Osteocyte (in vitro differentiated cells): ENCODE measurements around the gene CAMK1D. TPM values are rescaled to one million over a fixed set of nuclear protein-coding genes. Genes with fewer than 3 reads are reported as not detected.

ENCODE experiments used
- DNase-seq: peaks from one replicate; pipeline ENCODE4 v3.0.0; 2021; ENCODE audit warnings: mixed read lengths; ENCODE audit not compliant: unreplicated experiment; ENCODE audit errors: extremely low spot score
- H3K27ac Mint-ChIP-seq: one replicate; pipeline ENCODE4 v1.8.0; 2021; ENCODE audit warnings: mild to moderate bottlenecking, mixed read lengths; ENCODE audit not compliant: unreplicated experiment
- H3K27me3 Mint-ChIP-seq: one replicate; pipeline ENCODE4 v1.8.0; 2021; ENCODE audit warnings: mixed read lengths; ENCODE audit not compliant: unreplicated experiment
- H3K36me3 Mint-ChIP-seq: one replicate; pipeline ENCODE4 v1.8.0; 2021; ENCODE audit warnings: mixed read lengths; ENCODE audit not compliant: unreplicated experiment
- H3K4me1 Mint-ChIP-seq: one replicate; pipeline ENCODE4 v1.8.0; 2021; ENCODE audit warnings: mixed read lengths; ENCODE audit not compliant: unreplicated experiment
- H3K4me3 Mint-ChIP-seq: one replicate; pipeline ENCODE4 v1.8.0; 2021; ENCODE audit warnings: mild to moderate bottlenecking, moderate library complexity, mixed read lengths; ENCODE audit not compliant: unreplicated experiment
- H3K9me3 Mint-ChIP-seq: one replicate; pipeline ENCODE4 v1.8.0; 2021; ENCODE audit warnings: mixed read lengths; ENCODE audit not compliant: unreplicated experiment
- total RNA-seq: library from RNA; stranded (reverse); gene quantifications from 2 replicates; pipeline ENCODE4 v1.2.1, GENCODE V29; 2021
- TF ChIP-seq, protein P1 (sequence below): fragments of 200-600 bp; sonication (generic); IDR thresholded peaks from 2 replicates; pipeline ENCODE4 v1.5.0; 2021; ENCODE audit warnings: antibody characterized with exemption, mild to moderate bottlenecking, moderate library complexity

Gene CAMK1D
- total RNA-seq, 1 donor from 2014 or later, result 13.7 TPM

DNA sequence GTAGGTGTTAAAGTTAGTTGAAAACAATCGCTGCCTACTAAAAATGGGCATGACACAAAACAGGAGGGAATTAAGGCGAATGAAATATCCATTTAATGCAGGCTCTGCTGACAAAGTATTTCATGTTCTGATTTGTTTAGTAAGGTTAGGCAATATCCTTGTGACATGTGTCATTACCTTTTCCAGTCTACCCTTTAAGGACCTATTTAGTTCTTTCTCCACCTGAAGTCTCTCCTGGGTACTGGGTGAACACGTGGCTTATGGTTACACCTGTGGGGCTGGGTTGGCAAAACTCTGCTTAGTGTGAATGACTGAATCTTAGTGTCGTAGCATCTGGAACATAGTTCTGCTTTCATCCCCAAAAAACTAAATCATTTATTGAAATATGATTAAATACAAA is 338.6 kb downstream of the CAMK1D start:
- peaks cover 14% of the 10 kb centered on the region for H3K4me1 Mint-ChIP-seq
- H3K27ac Mint-ChIP-seq, result no peak overlapping the region
- TF ChIP-seq, protein P1, sequence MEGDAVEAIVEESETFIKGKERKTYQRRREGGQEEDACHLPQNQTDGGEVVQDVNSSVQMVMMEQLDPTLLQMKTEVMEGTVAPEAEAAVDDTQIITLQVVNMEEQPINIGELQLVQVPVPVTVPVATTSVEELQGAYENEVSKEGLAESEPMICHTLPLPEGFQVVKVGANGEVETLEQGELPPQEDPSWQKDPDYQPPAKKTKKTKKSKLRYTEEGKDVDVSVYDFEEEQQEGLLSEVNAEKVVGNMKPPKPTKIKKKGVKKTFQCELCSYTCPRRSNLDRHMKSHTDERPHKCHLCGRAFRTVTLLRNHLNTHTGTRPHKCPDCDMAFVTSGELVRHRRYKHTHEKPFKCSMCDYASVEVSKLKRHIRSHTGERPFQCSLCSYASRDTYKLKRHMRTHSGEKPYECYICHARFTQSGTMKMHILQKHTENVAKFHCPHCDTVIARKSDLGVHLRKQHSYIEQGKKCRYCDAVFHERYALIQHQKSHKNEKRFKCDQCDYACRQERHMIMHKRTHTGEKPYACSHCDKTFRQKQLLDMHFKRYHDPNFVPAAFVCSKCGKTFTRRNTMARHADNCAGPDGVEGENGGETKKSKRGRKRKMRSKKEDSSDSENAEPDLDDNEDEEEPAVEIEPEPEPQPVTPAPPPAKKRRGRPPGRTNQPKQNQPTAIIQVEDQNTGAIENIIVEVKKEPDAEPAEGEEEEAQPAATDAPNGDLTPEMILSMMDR, result no peak
- DNase-seq, result no peak
- no peak overlapping the region for H3K4me3 Mint-ChIP-seq
- H3K27me3 Mint-ChIP-seq, result no peaks in the 10 kb centered on the region
- no peaks in the 10 kb centered on the region for H3K9me3 Mint-ChIP-seq
- H3K36me3 Mint-ChIP-seq, result no peaks in the 10 kb centered on the region

- TF ChIP-seq, protein P1, result no peak
- Mint-ChIP-seq H3K4me1 (peaks cover 10% of the 10 kb centered on the region), H3K27ac (no peak overlapping the region), H3K27me3 (no peaks in the 10 kb centered on the region), H3K4me3 (no peak overlapping the region), H3K36me3 (no peaks in the 10 kb centered on the region), H3K9me3 (no peaks in the 10 kb centered on the region)
- no peak for DNase-seq
Observed at GRCh38 chr10:12689893-12690292, 340.5 kb downstream of the CAMK1D start.

GRCh38 chr10:12690525-12691126 is 341.3 kb downstream of the CAMK1D start:
- Mint-ChIP-seq H3K36me3 (no peaks in the 10 kb centered on the region), H3K9me3 (no peaks in the 10 kb centered on the region), H3K4me1 (peaks cover 6% of the 10 kb centered on the region), H3K4me3 (no peak overlapping the region), H3K27ac (no peak overlapping the region), H3K27me3 (no peaks in the 10 kb centered on the region)
- TF ChIP-seq, protein P1, result no peak
- no peak for DNase-seq

- Mint-ChIP-seq H3K4me1 (peaks cover 4% of the 10 kb centered on the region), H3K4me3 (no peak overlapping the region), H3K36me3 (no peaks in the 10 kb centered on the region), H3K27me3 (no peaks in the 10 kb centered on the region), H3K9me3 (no peaks in the 10 kb centered on the region), H3K27ac (no peak overlapping the region)
- TF ChIP-seq, protein P1, result no peak
- DNase-seq, result no peak
Observed at GRCh38 chr10:12691596-12691995, 342.2 kb downstream of the CAMK1D start.

DNA sequence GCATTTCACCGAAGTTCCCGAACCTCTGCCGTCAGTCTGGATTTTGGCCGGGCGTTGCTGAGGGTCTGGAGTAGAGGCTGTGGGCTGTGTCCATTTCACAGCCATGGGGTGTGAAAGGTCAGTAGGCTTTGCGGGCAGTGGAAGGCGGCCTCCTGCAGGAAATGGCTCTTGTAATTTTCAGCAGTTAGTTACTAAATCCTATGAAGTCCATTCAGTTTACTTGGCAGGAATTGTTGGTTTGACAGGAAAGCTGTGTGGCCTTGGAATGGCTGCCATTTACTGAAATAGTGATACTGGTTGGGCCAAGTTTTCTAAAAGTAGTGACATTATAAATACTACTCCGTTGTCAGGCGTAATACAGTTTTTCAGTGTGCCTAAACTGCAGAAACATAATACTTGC is 348.4 kb downstream of the CAMK1D start:
- Mint-ChIP-seq H3K27me3 (no peaks in the 10 kb centered on the region), H3K36me3 (no peaks in the 10 kb centered on the region), H3K27ac (no peak overlapping the region), H3K4me3 (no peak overlapping the region), H3K4me1 (peaks cover 41% of the 10 kb centered on the region), H3K9me3 (peaks cover 4% of the 10 kb centered on the region)
- DNase-seq, result no peak
- TF ChIP-seq, protein P1, result no peak
